Hepatic stellate cell (primary cell): Measurements from ENCODE around the gene MYO10.

Source experiments
- DNase-seq: peaks from one replicate; pipeline ENCODE4 v3.0.0; 2011; ENCODE audit warnings: low spot score

The MYO10 gene

DNA sequence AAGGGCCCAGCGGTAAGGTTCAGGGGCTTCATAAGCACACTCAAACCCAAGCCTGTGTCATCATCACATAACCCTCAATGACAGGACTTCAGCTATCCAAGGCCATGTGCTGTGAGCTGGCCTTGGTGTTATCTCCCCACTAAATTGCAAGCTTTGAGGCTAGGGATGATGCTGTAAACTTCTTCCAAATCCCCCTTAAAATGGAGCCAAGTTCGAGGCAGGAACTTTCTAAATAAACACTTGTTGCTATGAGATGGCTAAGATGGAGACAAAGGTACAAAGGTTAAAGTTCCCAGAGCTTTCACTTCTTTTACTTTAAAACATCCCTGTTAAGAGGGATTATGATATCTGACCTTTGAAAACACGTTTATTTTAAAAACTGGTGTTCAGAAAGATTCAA, 123.6 kb downstream of the MYO10 start:
- no peak for DNase-seq

DNA sequence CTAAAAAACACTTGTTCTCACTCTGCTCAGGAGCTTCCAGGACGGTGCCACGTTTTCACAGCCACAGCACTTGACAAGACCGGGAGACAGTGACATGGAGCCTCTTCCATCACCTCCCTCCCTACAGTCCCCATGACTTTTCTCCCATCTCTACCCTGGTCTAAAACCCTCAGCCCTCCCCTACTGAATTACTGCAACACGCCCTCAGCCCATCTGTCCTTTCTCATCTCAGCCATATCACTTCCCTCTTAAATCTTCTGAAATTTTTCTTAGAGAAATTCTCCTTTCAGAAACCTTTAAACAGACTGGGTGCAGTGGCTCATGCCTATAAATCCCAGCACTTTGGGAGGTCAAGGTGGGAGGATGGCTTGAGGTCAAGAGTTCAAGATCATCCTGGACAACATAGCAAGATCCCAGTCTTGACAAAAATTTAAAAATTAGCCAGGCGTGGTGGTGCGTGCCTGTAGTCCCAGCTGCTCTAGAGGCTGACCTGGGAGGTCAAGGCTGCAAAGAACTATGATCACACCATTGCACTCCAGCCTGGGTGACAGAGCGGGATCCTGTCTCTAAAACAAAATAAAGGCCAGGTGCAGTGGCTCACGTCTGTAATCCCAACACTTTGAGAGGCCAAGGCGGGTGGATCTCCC, 125.8 kb downstream of the MYO10 start:
- DNase-seq = no peak

DNA sequence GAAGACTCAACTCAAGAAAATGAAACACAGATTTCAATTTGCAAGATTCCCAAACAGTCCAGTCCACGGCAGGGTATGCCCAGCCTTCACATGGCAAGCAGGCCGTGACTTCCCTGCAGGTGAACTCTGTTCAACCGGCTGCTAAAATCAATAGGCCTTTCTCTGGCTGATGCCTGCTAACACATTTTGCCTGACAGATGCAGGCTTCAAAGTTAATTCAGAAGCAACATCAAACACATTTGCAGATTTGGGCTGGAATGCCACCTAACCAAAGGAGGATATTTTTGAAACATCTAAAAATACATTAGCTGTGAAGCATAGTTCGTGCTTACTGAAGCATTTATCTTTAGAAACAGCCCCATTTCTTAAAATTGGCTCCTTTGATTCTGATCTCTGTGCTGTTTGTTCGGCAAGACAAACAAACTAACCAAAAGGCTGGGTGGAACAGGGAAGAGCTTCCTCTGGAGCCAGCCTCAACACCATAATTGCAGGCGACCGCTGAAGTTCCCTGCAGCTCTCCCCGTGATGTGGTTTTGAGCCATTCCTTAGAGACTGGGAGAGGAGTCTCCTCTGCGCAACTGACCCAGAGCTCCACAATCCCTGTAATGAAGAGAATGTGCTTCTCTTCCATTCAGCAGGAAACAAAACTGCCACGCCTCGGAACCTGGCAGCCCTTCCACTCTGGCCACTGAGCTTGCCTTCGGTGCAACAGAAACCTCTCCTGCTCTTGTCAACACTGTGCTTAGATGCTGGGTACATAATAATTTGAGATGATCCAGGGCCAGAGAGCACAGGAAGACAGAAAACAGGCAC, 126.5 kb downstream of the MYO10 start:
- DNase-seq = peak; percentile 79

- no peak for DNase-seq
Measured at GRCh38 chr5:16809010-16809394, 127.1 kb downstream of the MYO10 start.

DNA sequence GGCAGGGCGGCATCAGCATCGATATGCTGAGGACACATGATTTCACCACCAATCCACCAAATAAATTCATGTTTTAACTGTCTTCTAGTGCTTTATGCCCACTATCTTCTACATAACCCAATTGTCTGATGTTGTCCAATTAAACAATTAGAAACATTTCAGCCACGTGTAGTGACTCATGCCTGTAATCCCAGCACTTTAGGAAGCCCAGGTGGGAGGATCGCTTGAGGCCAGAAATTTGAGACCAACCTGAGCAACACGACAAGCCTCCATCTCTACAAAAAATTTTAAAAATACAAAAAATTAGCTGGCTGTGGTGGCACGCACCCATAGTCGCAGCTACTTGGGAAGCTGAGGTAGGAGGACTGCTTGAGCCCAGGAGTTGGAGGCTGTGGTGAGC, 128.1 kb downstream of the MYO10 start:
- no peak for DNase-seq

- DNase-seq = no peak
Measured at GRCh38 chr5:16807547-16807864, 128.6 kb downstream of the MYO10 start.

GRCh38 chr5:16806711-16807546, 129.2 kb downstream of the MYO10 start:
- no peak for DNase-seq

DNA sequence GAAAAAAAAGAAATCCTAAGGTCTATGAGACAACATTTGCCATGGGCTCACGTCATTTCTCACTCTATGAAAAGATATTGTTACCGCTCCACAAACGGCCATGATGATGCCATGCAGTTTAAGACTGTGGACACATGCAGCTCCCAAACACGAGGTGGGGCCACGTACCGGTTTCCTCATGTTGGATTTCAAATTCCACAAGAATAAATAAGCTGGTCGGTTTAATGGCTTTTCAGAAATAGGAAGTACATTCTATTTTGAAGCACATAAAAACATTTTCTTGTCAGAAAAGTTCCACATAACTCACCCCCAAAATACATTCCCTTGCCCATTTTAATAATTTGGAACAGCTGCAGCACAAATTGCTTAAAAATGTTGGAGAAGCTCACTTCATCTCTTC, 130.6 kb downstream of the MYO10 start:
- DNase-seq = no peak

DNA sequence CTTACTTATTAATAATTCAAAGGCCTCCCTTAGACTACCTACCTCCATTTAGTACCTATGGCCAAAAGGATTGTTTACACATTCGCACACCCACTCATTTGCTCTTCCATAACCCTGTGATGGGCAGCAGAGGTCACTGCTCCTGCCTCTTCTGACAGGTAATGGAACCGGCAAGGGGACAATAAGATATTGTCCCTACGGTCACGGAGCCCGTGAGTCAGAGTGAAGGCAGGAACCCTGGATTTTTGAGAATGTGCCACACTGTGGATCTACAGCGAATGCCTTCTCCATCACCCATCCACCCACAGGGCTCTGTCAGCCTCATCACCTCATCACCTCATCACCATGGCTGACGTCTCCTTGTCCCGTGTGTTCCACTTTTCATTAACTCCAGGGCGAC, 132.3 kb downstream of the MYO10 start:
- no peak for DNase-seq

GRCh38 chr5:16800477-16800876, 135.6 kb downstream of the MYO10 start:
- DNase-seq = no peak

- no peak for DNase-seq
Measured at GRCh38 chr5:16799796-16800195, 136.3 kb downstream of the MYO10 start.

GRCh38 chr5:16797951-16798350, 138.1 kb downstream of the MYO10 start:
- DNase-seq = no peak

GRCh38 chr5:16794269-16794913, 141.7 kb downstream of the MYO10 start:
- no peak for DNase-seq

DNA sequence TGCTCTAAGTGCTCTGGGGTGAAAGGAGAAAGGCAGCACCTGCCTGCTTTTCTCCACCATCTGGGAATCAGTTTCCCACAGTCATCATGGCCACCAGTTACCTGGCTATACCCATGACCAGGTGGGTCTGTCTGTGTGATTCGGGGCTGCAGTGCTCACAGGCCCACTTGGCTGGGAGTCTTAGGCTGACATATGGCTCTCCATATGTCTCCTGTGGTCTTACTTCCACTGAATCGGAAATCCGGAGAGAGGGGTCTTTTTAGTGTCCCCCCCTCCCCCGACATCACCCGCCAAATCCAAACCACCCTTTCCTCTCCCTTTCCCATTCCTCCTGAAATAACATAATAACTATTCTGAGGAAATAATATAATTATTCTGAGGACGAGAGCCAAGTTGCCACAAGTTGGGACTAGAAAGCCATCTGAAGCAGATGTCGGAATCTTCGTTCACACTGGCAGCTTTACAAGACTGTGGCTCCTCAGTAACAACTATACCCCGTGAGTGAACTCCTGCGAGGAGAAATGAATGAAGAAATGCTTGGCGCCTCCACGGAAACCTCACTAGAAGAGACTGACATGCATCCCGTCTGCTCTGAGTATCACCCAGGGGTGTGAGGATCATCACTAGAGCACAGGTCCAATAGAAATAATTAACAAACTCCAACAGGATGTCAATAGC, 143.4 kb downstream of the MYO10 start:
- DNase-seq = no peak

- no peak for DNase-seq
Measured at GRCh38 chr5:16791904-16792597, 144.0 kb downstream of the MYO10 start.

GRCh38 chr5:16791036-16791705, 144.9 kb downstream of the MYO10 start:
- DNase-seq = peak; percentile 63

DNA sequence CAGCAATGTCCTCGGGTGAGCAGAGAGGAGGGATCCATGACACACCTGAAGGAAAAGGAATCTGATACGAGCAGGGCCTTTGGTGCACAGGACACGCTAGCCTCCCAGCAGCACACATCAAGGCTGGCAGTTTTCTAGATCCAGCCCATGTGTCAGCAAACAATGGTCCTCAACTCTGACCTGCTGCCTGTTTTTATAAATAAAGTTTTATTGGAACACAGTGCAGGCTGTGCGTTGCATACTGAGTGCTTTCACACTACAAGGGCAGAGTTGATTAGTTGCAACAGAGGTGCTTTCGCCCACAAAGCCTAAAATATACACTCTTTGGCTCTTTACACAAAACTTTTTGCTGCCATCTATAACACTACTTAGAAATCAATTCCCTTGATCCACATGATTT, 147.1 kb downstream of the MYO10 start:
- no peak for DNase-seq

- no peak for DNase-seq
Measured at GRCh38 chr5:16787278-16787677, 148.8 kb downstream of the MYO10 start.

GRCh38 chr5:16784843-16785791, 151.0 kb downstream of the MYO10 start:
- DNase-seq = no peak

GRCh38 chr5:16784088-16784487, 152.0 kb downstream of the MYO10 start:
- DNase-seq = peak; percentile 37
